OCI-LY3 (cell line): Measurements from ENCODE around the gene MICALL2.

ENCODE experiments used
- H2AFZ ChIP-seq: fragments of 200-600, 300-600 bp; shearing (Covaris generic); 2 replicates; pipeline ENCODE4 v1.6.0; 2014; ENCODE audit warnings: antibody characterized with exemption, low read depth, low read length
- H3K27ac ChIP-seq: fragments of 200-600, 300-600 bp; sonication (generic); 2 replicates; pipeline ENCODE4 v1.5.1; 2014; ENCODE audit warnings: mild to moderate bottlenecking, low read length, moderate library complexity, mixed read lengths
- H3K27me3 ChIP-seq: fragments of 200-600, 300-600 bp; sonication (generic); 2 replicates; pipeline ENCODE4 v1.6.1; 2014; ENCODE audit warnings: low read depth, low read length, mixed read lengths
- H3K36me3 ChIP-seq: fragments of 200-600, 300-600 bp; sonication (generic); replicated peaks from 2 replicates; pipeline ENCODE3; 2014; ENCODE audit warnings: low read depth, low read length, mixed read lengths
- H3K4me1 ChIP-seq: fragments of 300-600, 200-600 bp; sonication (generic); 2 replicates; pipeline ENCODE4 v1.6.1; 2014; ENCODE audit warnings: low read length, mixed read lengths
- H3K4me2 ChIP-seq: fragments of 200-600, 300-600 bp; sonication (generic); 2 replicates; pipeline ENCODE4 v1.6.1; 2014; ENCODE audit warnings: low read length, mixed read lengths
- H3K4me3 ChIP-seq: fragments of 300-600, 200-600 bp; sonication (generic); 2 replicates; pipeline ENCODE4 v1.5.1; 2014; ENCODE audit warnings: antibody characterized with exemption, mild to moderate bottlenecking, low read length, moderate library complexity
- H3K79me2 ChIP-seq: fragments of 300-600, 200-600 bp; shearing (Covaris generic); 2 replicates; pipeline ENCODE4 v1.6.1; 2014; ENCODE audit warnings: mild to moderate bottlenecking, low read length, mixed read lengths
- H3K9ac ChIP-seq: fragments of 300-600, 200-600 bp; shearing (Covaris generic); 2 replicates; pipeline ENCODE4 v1.6.0; 2014; ENCODE audit warnings: mild to moderate bottlenecking, low read length, moderate library complexity
- H3K9me3 ChIP-seq: fragments of 200-600, 300-600 bp; shearing (Covaris generic); 2 replicates; pipeline ENCODE4 v1.6.1; 2014; ENCODE audit warnings: low read length, mixed read lengths; ENCODE audit not compliant: insufficient read depth
- H4K20me1 ChIP-seq: fragments of 200-600, 300-600 bp; sonication (generic); 2 replicates; pipeline ENCODE4 v1.6.1; 2016; ENCODE audit warnings: low read length, mixed read lengths; ENCODE audit not compliant: insufficient read depth
- EZH2phosphoT487 ChIP-seq: fragments of 200-600 bp; shearing (Covaris generic); IDR thresholded peaks from 2 replicates; pipeline ENCODE4 v1.6.1; 2018; ENCODE audit warnings: antibody characterized with exemption, mixed run types, low read depth
- TF ChIP-seq, protein P1 (sequence below): fragments of 200-600, 300-600 bp; sonication (generic); IDR thresholded peaks from 2 replicates; pipeline ENCODE4 v1.5.1; 2014; ENCODE audit warnings: antibody characterized with exemption, low read length, low read depth

Gene MICALL2

GRCh38 chr7:1466524-1467271, 7.4 kb upstream of the MICALL2 start:
- Histone ChIP-seq H3K4me2 (no peak overlapping the region), H2AFZ (no peak overlapping the region), H3K4me3 (no peak overlapping the region), H3K4me1 (no peaks in the 10 kb centered on the region), H3K36me3 (no peaks in the 10 kb centered on the region), H3K27me3 (no peaks in the 10 kb centered on the region), H3K9me3 (no peaks in the 10 kb centered on the region), H3K79me2 (no peaks in the 10 kb centered on the region), H3K9ac (no peak overlapping the region), H4K20me1 (no peaks in the 10 kb centered on the region), H3K27ac (no peak overlapping the region)
- TF ChIP-seq, protein P1, sequence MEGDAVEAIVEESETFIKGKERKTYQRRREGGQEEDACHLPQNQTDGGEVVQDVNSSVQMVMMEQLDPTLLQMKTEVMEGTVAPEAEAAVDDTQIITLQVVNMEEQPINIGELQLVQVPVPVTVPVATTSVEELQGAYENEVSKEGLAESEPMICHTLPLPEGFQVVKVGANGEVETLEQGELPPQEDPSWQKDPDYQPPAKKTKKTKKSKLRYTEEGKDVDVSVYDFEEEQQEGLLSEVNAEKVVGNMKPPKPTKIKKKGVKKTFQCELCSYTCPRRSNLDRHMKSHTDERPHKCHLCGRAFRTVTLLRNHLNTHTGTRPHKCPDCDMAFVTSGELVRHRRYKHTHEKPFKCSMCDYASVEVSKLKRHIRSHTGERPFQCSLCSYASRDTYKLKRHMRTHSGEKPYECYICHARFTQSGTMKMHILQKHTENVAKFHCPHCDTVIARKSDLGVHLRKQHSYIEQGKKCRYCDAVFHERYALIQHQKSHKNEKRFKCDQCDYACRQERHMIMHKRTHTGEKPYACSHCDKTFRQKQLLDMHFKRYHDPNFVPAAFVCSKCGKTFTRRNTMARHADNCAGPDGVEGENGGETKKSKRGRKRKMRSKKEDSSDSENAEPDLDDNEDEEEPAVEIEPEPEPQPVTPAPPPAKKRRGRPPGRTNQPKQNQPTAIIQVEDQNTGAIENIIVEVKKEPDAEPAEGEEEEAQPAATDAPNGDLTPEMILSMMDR, result no peak
- TF ChIP-seq EZH2phosphoT487, result no peak

DNA sequence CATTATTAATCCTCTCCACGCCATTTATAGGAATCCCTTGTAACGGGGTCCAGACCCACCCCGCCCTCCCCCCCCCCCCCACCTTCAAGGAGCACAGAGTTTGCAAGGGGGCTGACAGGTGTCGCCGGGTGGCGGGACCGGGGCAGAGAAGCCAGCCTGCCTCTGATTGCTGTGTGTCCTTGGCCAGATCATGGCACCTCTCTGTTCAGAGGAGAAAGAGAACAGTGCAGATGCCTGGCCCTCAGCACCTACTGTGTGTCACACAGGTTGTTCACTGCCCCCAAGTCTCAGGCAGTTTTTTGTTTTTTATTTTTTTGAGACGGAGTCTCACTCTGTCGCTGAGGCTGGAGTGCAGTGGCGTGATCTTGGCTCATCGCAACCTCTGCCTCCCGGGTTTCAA, 5.4 kb upstream of the MICALL2 start:
- H3K79me2 ChIP-seq, result no peaks in the 10 kb centered on the region
- TF ChIP-seq, protein P1, result no peak
- TF ChIP-seq EZH2phosphoT487, result no peak
- H3K4me3 ChIP-seq, result no peak overlapping the region
- H3K36me3 ChIP-seq, result no peaks in the 10 kb centered on the region
- H3K27ac ChIP-seq, result no peak overlapping the region
- no peak overlapping the region for H3K9ac ChIP-seq
- H3K4me2 ChIP-seq, result no peak overlapping the region
- H3K4me1 ChIP-seq, result no peaks in the 10 kb centered on the region
- H2AFZ ChIP-seq, result no peak overlapping the region
- H3K27me3 ChIP-seq, result no peaks in the 10 kb centered on the region
- no peaks in the 10 kb centered on the region for H4K20me1 ChIP-seq
- H3K9me3 ChIP-seq, result no peaks in the 10 kb centered on the region

GRCh38 chr7:1463676-1464223, 4.5 kb upstream of the MICALL2 start:
- no peak overlapping the region for H3K4me2 ChIP-seq
- H3K4me1 ChIP-seq, result no peaks in the 10 kb centered on the region
- H3K27me3 ChIP-seq, result no peaks in the 10 kb centered on the region
- H3K27ac ChIP-seq, result no peak overlapping the region
- no peak overlapping the region for H2AFZ ChIP-seq
- TF ChIP-seq, protein P1, result no peak
- TF ChIP-seq EZH2phosphoT487, result no peak
- no peaks in the 10 kb centered on the region for H3K36me3 ChIP-seq
- no peaks in the 10 kb centered on the region for H4K20me1 ChIP-seq
- H3K9me3 ChIP-seq, result no peaks in the 10 kb centered on the region
- no peaks in the 10 kb centered on the region for H3K79me2 ChIP-seq
- H3K4me3 ChIP-seq, result no peak overlapping the region
- no peak overlapping the region for H3K9ac ChIP-seq

GRCh38 chr7:1461646-1462375, 2.5 kb upstream of the MICALL2 start:
- Histone ChIP-seq H3K4me1 (no peaks in the 10 kb centered on the region), H3K9ac (no peak overlapping the region), H3K36me3 (no peaks in the 10 kb centered on the region), H3K4me3 (no peak overlapping the region), H3K27ac (no peak overlapping the region), H2AFZ (no peak overlapping the region), H3K27me3 (no peaks in the 10 kb centered on the region), H3K9me3 (no peaks in the 10 kb centered on the region), H4K20me1 (no peaks in the 10 kb centered on the region), H3K79me2 (no peaks in the 10 kb centered on the region), H3K4me2 (no peak overlapping the region)
- TF ChIP-seq, protein P1, result no peak
- TF ChIP-seq EZH2phosphoT487, result no peak
